ENCODE measurements around the gene MAST2.

DNA sequence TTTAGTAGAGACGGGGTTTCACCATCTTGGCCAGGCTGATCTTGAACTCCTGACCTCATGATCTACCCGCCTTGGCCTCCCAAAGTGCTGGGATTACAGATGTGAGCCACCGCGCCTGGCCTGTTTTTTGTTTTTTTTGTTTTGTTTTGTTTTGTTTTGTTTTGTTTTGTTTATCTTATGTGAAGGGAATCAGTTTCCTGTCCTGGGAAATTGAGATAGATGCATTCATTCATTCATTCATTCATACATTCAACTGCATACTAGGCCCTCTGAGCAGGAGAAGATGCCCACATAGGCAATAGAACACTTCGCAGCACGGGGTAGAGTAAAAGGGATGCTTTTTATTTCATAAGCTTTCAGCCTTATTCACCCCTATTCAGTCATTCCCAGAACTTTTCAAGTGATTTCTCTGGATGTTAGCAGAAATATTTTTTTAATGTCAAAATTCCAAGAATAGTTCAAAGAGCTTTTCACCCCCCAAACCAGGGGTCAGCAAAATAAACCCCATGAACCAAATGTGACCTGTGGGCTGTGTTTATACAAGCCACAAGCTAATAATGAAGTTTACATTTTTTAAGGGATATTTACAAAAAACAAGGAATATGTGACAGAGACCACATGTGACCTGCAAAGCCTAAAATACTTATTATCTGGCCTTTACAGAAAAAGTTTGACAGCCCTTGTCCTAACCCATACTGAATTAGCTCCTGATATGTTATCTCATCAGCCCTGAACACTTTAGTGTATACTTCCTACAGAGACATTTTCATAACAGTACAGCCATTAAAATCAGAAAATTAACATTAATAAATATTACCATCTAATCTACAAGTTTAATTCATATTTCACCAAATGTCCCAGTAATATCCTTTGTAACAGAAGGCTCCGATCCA is 127.1 kb downstream of the MAST2 start:
- TF ChIP-seq, protein P1, sequence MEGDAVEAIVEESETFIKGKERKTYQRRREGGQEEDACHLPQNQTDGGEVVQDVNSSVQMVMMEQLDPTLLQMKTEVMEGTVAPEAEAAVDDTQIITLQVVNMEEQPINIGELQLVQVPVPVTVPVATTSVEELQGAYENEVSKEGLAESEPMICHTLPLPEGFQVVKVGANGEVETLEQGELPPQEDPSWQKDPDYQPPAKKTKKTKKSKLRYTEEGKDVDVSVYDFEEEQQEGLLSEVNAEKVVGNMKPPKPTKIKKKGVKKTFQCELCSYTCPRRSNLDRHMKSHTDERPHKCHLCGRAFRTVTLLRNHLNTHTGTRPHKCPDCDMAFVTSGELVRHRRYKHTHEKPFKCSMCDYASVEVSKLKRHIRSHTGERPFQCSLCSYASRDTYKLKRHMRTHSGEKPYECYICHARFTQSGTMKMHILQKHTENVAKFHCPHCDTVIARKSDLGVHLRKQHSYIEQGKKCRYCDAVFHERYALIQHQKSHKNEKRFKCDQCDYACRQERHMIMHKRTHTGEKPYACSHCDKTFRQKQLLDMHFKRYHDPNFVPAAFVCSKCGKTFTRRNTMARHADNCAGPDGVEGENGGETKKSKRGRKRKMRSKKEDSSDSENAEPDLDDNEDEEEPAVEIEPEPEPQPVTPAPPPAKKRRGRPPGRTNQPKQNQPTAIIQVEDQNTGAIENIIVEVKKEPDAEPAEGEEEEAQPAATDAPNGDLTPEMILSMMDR (IDR thresholded peaks at IDR 0.05), result no peak
- no peak for TF ChIP-seq POLR2AphosphoS5 (IDR thresholded peaks at IDR 0.05)
- no peak for TF ChIP-seq POLR2A (IDR thresholded peaks at IDR 0.05)

Data from breast epithelium (tissue), 3 donors.